ENCODE data around the gene CAMTA1.
"Not testable (repeated sequence)": the region's sequence is repeated elsewhere in the genome, so short reads cannot be mapped to it uniquely, and the experiment has no call there.

The CAMTA1 gene

GRCh38 chr1:6785318-6785727, at the start of gene CAMTA1:
Gene CAMTA1 (plus strand): TSS chr1:6785454. CDS start chr1:6785531, 77 bp downstream.
- TF ChIP-seq ZNF70 (CRISPR knock-in tag; IDR thresholded peaks at IDR 0.05) (no peak), SNAI2 (CRISPR knock-in tag; IDR thresholded peaks at IDR 0.05) (no peak), POU6F1 (CRISPR knock-in tag; IDR thresholded peaks at IDR 0.05; ENCODE audit: borderline replicate concordance, low read depth) (no peak), ZC3H10 (CRISPR knock-in tag; IDR thresholded peaks at IDR 0.05) (no peak), CSDC2 (CRISPR knock-in tag; IDR thresholded peaks at IDR 0.05) (no peak), ARNTL (CRISPR knock-in tag; IDR thresholded peaks at IDR 0.05; ENCODE audit: borderline replicate concordance, low read depth) (no peak), ESRRG (CRISPR knock-in tag; IDR thresholded peaks at IDR 0.05) (no peak), ZNF565 (CRISPR knock-in tag; conservative IDR thresholded peaks at IDR 0.05; ENCODE audit: low read depth) (no peak), RARB (CRISPR knock-in tag; IDR thresholded peaks at IDR 0.05) (no peak), CSRNP3 (CRISPR knock-in tag; IDR thresholded peaks at IDR 0.05) (no peak), BACH2 (CRISPR knock-in tag; IDR thresholded peaks at IDR 0.05; ENCODE audit: borderline replicate concordance) (no peak), TCF4 (CRISPR knock-in tag; IDR thresholded peaks at IDR 0.05; ENCODE audit: borderline replicate concordance) (no peak), GLIS3 (CRISPR knock-in tag; IDR thresholded peaks at IDR 0.05) (no peak), ZFP30 (CRISPR knock-in tag; IDR thresholded peaks at IDR 0.05) (no peak), CREB5 (CRISPR knock-in tag; IDR thresholded peaks at IDR 0.05; ENCODE audit: low read depth) (no peak), ISL1 (CRISPR knock-in tag; IDR thresholded peaks at IDR 0.05) (no peak), ZFP3 (CRISPR knock-in tag; IDR thresholded peaks at IDR 0.05) (no peak), ZNF8 (CRISPR knock-in tag; IDR thresholded peaks at IDR 0.05) (no peak)
- ATAC-seq: no peak

GRCh38 chr1:6738987-6739676, 46.1 kb upstream of the CAMTA1 start:
- no peak for ATAC-seq
- TF ChIP-seq SNAI2 (CRISPR knock-in tag; IDR thresholded peaks at IDR 0.05) (no peak), ZNF70 (CRISPR knock-in tag; IDR thresholded peaks at IDR 0.05) (no peak), ZNF565 (CRISPR knock-in tag; conservative IDR thresholded peaks at IDR 0.05; ENCODE audit: low read depth) (no peak), ZC3H10 (CRISPR knock-in tag; IDR thresholded peaks at IDR 0.05) (no peak), CREB5 (CRISPR knock-in tag; IDR thresholded peaks at IDR 0.05; ENCODE audit: low read depth) (no peak), ZFP3 (CRISPR knock-in tag; IDR thresholded peaks at IDR 0.05) (no peak), PPARA (CRISPR knock-in tag; IDR thresholded peaks at IDR 0.05; ENCODE audit: borderline replicate concordance) (no peak), ARNTL (CRISPR knock-in tag; IDR thresholded peaks at IDR 0.05; ENCODE audit: borderline replicate concordance, low read depth) (no peak), POU6F1 (CRISPR knock-in tag; IDR thresholded peaks at IDR 0.05; ENCODE audit: borderline replicate concordance, low read depth) (no peak), OSR1 (CRISPR knock-in tag; IDR thresholded peaks at IDR 0.05) (no peak), CSDC2 (CRISPR knock-in tag; IDR thresholded peaks at IDR 0.05) (no peak), PATZ1 (CRISPR knock-in tag; IDR thresholded peaks at IDR 0.05; ENCODE audit: borderline replicate concordance) (no peak), TSHZ2 (CRISPR knock-in tag; IDR thresholded peaks at IDR 0.05) (no peak), GLIS3 (CRISPR knock-in tag; IDR thresholded peaks at IDR 0.05) (no peak)

- not testable (repeated sequence) for ATAC-seq
These were observed 42.5 kb upstream of the CAMTA1 start for GRCh38 chr1:6742676-6743188.
